Measurements from ENCODE around the gene KRTAP5-9. TPM values are rescaled to one million over a fixed set of nuclear protein-coding genes. Genes with fewer than 3 reads are reported as not detected.
"Not testable (repeated sequence)": the region's sequence is repeated elsewhere in the genome, so short reads cannot be mapped to it uniquely, and the experiment has no call there.

The KRTAP5-9 gene
- total and polyA plus RNA-seq, 4 donors, result 0.06 TPM; not detected in 3

DNA sequence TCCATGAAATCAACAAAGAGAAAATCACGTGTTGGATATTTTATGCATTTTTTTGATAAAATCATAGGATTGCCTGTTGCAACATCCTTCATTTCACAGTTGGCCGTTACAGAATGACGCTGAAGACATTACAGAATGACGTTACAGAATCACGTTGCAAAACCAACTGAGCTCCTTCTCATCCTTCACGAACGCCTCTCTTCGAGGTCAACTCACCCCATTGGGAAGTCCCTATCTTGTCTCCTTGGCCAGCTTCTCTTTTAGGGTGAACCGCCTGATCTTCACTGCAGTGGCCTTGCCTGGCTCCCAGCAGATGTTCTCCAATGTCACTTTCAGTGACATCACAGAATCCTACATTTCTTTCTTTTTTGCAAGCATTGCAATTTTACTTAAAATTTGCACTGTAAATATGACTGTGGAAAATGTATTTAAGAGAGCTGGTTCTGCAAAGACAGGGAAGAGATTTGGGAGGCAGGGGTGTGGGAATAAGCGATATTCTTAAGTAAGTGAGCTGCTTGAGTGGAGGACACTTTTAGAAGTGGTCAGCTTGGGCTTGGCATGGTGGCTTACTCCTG is 16.1 kb upstream of the KRTAP5-9 start:
- TF ChIP-seq, protein P1, sequence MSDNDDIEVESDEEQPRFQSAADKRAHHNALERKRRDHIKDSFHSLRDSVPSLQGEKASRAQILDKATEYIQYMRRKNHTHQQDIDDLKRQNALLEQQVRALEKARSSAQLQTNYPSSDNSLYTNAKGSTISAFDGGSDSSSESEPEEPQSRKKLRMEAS (IDR thresholded peaks at IDR 0.05), result no peak
- no peak for TF ChIP-seq JUND (IDR thresholded peaks at IDR 0.05)
- H3K9ac ChIP-seq (ENCODE audit: low read depth in 1 of 2, low read length in 2 of 2), result no peak overlapping the region
- WGBS, result 82% methylated on average over 10 of the region's 10 CpGs

DNA sequence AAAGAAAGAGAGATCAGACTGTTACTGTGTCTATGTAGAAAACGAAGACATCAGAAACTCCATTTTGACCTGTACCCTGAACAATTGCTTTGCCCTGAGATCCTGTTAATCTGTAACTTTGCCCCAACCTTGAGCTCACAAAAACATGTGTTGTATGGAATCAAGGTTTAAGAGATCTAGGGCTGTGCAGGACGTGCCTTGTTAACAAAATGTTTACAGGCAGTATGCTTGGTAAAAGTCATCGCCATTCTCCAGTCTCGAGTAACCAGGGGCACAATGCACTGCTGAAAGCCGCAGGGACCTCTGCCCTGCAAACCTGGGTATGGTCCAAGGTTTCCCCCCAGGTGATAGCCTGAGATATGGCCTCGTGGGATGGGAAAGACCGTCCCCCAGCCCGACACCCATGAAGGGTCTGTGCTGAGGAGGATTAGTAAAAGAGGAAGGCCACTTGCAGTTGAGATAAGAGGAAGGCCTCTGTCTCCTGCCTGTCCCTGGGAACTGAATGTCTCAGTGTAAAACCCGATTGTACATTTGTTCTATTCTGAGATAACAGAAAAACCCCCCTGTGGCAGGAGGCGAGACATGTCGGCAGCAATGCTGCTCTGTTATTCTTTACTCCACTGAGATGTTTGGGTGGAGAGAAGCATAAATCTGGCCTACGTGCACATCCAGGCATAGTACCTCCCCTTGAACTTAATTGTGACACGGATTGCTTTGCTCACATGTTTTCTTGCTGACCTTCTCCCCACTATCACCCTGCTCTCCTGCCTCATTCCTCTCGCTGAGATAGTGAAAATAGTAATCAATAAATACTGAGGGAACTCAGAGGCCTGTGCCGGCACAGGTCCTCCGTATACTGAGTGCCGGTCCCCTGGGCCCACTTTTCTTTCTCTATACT is 13.3 kb upstream of the KRTAP5-9 start:
- H3K27me3 ChIP-seq (ENCODE audit: control insufficient read depth in 4 of 4, insufficient read depth in 4 of 4, low read length in 3 of 4); H3K36me3 ChIP-seq (ENCODE audit: control insufficient read depth in 4 of 4, insufficient read depth in 3 of 4, low read depth in 1 of 4, low read length in 3 of 4); H3K4me1 ChIP-seq (ENCODE audit: control insufficient read depth in 4 of 4, insufficient read depth in 4 of 4, low read length in 3 of 4); DNase-seq (ENCODE audit: low spot score); H3K4me3 ChIP-seq (ENCODE audit: low read depth in 1 of 3, low read length in 3 of 3); H3K9me3 ChIP-seq (ENCODE audit: control insufficient read depth in 4 of 4, low read length in 3 of 4); H3K9ac ChIP-seq (ENCODE audit: low read depth in 1 of 2, low read length in 2 of 2): not testable (repeated sequence)
- TF ChIP-seq RXRA (IDR thresholded peaks at IDR 0.05) (peak; percentile 53 to 78), YY1 (IDR thresholded peaks at IDR 0.05) (peak; percentile 64), SP1 (IDR thresholded peaks at IDR 0.05) (peak; percentile 60), JUND (IDR thresholded peaks at IDR 0.05) (peak in 1 of 2 donors; percentile 37), HNF4A (conservative IDR thresholded peaks at IDR 0.05) (peak; percentile 47 to 60)
- peak overlapping the region; percentile 67 to 76 for H3K27ac ChIP-seq (ENCODE audit: low read depth in 1 of 2, low read length in 2 of 2)
- 31% methylated on average over 17 of the region's 17 CpGs for WGBS

More for the DNA sequence above, 16.1 kb upstream of the KRTAP5-9 start:
- Histone ChIP-seq H3K4me1 (ENCODE audit: control insufficient read depth in 4 of 4, insufficient read depth in 4 of 4, low read length in 3 of 4) (peaks cover 4 to 15% (median 7%) of the 10 kb centered on the region in 4 donors), H3K4me3 (ENCODE audit: low read depth in 1 of 3, low read length in 3 of 3) (no peak overlapping the region), H3K27ac (ENCODE audit: low read depth in 1 of 2, low read length in 2 of 2) (no peak overlapping the region), H3K36me3 (ENCODE audit: control insufficient read depth in 4 of 4, insufficient read depth in 3 of 4, low read depth in 1 of 4, low read length in 3 of 4) (no peaks in the 10 kb centered on the region), H3K27me3 (ENCODE audit: control insufficient read depth in 4 of 4, insufficient read depth in 4 of 4, low read length in 3 of 4) (no peaks in the 10 kb centered on the region), H3K9me3 (ENCODE audit: control insufficient read depth in 4 of 4, low read length in 3 of 4) (no peaks in the 10 kb centered on the region)
- DNase-seq (ENCODE audit: low spot score), result no peak

DNA sequence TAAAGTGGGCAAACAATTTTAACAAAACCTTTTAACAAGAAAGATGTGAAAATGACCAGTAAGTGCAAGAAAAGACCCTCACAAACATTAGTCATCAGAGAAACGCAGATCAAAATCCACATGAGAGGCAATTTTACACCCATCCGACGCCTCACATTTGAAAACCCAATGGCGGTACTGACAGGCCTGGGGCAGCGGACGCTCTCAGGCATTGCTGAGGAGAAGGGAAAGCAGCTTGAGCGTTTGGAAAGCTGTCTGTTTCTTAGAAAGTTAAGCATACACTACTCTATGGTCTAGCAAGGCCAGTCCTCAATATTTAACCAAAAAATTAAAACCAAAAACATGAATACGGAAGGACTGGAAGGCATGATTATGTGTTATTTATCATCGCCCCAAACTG is 12.4 kb upstream of the KRTAP5-9 start:
- no peaks in the 10 kb centered on the region for H3K9me3 ChIP-seq (ENCODE audit: control insufficient read depth in 4 of 4, low read length in 3 of 4)
- H3K4me3 ChIP-seq (ENCODE audit: low read depth in 1 of 3, low read length in 3 of 3), result no peak overlapping the region
- no peak for DNase-seq (ENCODE audit: low spot score)
- H3K4me1 ChIP-seq (ENCODE audit: control insufficient read depth in 4 of 4, insufficient read depth in 4 of 4, low read length in 3 of 4), result peaks cover 0 to 9% (median 5%) of the 10 kb centered on the region in 4 donors
- H3K36me3 ChIP-seq (ENCODE audit: control insufficient read depth in 4 of 4, insufficient read depth in 3 of 4, low read depth in 1 of 4, low read length in 3 of 4), result no peaks in the 10 kb centered on the region
- no peak overlapping the region for H3K27ac ChIP-seq (ENCODE audit: low read depth in 1 of 2, low read length in 2 of 2)
- H3K9ac ChIP-seq (ENCODE audit: low read depth in 1 of 2, low read length in 2 of 2), result no peak overlapping the region
- TF ChIP-seq JUND (IDR thresholded peaks at IDR 0.05), result no peak
- TF ChIP-seq GABPA (IDR thresholded peaks at IDR 0.05 in 1 of 2, conservative IDR thresholded peaks at IDR 0.05 in 1 of 2), result no peak
- TF ChIP-seq, protein P2, sequence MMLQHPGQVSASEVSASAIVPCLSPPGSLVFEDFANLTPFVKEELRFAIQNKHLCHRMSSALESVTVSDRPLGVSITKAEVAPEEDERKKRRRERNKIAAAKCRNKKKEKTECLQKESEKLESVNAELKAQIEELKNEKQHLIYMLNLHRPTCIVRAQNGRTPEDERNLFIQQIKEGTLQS (IDR thresholded peaks at IDR 0.05), result no peak
- TF ChIP-seq, protein P3, sequence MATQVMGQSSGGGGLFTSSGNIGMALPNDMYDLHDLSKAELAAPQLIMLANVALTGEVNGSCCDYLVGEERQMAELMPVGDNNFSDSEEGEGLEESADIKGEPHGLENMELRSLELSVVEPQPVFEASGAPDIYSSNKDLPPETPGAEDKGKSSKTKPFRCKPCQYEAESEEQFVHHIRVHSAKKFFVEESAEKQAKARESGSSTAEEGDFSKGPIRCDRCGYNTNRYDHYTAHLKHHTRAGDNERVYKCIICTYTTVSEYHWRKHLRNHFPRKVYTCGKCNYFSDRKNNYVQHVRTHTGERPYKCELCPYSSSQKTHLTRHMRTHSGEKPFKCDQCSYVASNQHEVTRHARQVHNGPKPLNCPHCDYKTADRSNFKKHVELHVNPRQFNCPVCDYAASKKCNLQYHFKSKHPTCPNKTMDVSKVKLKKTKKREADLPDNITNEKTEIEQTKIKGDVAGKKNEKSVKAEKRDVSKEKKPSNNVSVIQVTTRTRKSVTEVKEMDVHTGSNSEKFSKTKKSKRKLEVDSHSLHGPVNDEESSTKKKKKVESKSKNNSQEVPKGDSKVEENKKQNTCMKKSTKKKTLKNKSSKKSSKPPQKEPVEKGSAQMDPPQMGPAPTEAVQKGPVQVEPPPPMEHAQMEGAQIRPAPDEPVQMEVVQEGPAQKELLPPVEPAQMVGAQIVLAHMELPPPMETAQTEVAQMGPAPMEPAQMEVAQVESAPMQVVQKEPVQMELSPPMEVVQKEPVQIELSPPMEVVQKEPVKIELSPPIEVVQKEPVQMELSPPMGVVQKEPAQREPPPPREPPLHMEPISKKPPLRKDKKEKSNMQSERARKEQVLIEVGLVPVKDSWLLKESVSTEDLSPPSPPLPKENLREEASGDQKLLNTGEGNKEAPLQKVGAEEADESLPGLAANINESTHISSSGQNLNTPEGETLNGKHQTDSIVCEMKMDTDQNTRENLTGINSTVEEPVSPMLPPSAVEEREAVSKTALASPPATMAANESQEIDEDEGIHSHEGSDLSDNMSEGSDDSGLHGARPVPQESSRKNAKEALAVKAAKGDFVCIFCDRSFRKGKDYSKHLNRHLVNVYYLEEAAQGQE (IDR thresholded peaks at IDR 0.05), result no peak
- TF ChIP-seq, protein P4, sequence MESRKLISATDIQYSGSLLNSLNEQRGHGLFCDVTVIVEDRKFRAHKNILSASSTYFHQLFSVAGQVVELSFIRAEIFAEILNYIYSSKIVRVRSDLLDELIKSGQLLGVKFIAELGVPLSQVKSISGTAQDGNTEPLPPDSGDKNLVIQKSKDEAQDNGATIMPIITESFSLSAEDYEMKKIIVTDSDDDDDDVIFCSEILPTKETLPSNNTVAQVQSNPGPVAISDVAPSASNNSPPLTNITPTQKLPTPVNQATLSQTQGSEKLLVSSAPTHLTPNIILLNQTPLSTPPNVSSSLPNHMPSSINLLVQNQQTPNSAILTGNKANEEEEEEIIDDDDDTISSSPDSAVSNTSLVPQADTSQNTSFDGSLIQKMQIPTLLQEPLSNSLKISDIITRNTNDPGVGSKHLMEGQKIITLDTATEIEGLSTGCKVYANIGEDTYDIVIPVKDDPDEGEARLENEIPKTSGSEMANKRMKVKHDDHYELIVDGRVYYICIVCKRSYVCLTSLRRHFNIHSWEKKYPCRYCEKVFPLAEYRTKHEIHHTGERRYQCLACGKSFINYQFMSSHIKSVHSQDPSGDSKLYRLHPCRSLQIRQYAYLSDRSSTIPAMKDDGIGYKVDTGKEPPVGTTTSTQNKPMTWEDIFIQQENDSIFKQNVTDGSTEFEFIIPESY (IDR thresholded peaks at IDR 0.05), result no peak
- TF ChIP-seq EGR1 (IDR thresholded peaks at IDR 0.05; ENCODE audit: low read depth in 2 of 2), result no peak
- no peak for TF ChIP-seq HNF4A (conservative IDR thresholded peaks at IDR 0.05)
- TF ChIP-seq, protein P5, sequence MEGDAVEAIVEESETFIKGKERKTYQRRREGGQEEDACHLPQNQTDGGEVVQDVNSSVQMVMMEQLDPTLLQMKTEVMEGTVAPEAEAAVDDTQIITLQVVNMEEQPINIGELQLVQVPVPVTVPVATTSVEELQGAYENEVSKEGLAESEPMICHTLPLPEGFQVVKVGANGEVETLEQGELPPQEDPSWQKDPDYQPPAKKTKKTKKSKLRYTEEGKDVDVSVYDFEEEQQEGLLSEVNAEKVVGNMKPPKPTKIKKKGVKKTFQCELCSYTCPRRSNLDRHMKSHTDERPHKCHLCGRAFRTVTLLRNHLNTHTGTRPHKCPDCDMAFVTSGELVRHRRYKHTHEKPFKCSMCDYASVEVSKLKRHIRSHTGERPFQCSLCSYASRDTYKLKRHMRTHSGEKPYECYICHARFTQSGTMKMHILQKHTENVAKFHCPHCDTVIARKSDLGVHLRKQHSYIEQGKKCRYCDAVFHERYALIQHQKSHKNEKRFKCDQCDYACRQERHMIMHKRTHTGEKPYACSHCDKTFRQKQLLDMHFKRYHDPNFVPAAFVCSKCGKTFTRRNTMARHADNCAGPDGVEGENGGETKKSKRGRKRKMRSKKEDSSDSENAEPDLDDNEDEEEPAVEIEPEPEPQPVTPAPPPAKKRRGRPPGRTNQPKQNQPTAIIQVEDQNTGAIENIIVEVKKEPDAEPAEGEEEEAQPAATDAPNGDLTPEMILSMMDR (IDR thresholded peaks at IDR 0.05; ENCODE audit: low read depth, low read length, missing input control), result no peak
- no peak for TF ChIP-seq HNF4G (IDR thresholded peaks at IDR 0.05)
- no peak for TF ChIP-seq TAF1 (conservative IDR thresholded peaks at IDR 0.05)
- no peak for TF ChIP-seq FOXA2 (IDR thresholded peaks at IDR 0.05)
- TF ChIP-seq NR2F2 (IDR thresholded peaks at IDR 0.05), result no peak
- no peaks in the 10 kb centered on the region for H3K27me3 ChIP-seq (ENCODE audit: control insufficient read depth in 4 of 4, insufficient read depth in 4 of 4, low read length in 3 of 4)
- WGBS, result 98% methylated on average over 9 of the region's 9 CpGs

Data from liver (tissue), 9 donors.